Thyroid gland (tissue), 4 donors: ENCODE results near the gene LRRC42.

Experiments
- CTCF ChIP-seq, 6 experiments: fragments of 200-600 bp in 3 of 6; fragments of 450-650 bp in 3 of 6; sonication (generic) in 3 of 6; IDR thresholded peaks; one replicate each; pipeline ENCODE4 v1.5.1; 2016 to 2019; ENCODE audit warnings: antibody characterized with exemption in 6 of 6, mild to moderate bottlenecking in 2 of 6, inconsistent platforms in 1 of 6, moderate library complexity in 1 of 6
- POLR2A ChIP-seq, 2 donors: fragments of 450-650 bp; IDR thresholded peaks; one replicate each; pipeline ENCODE4 v1.6.1; 2017; ENCODE audit warnings: antibody characterized with exemption in 2 of 2, mild to moderate bottlenecking in 2 of 2, moderate library complexity in 1 of 2

DNA sequence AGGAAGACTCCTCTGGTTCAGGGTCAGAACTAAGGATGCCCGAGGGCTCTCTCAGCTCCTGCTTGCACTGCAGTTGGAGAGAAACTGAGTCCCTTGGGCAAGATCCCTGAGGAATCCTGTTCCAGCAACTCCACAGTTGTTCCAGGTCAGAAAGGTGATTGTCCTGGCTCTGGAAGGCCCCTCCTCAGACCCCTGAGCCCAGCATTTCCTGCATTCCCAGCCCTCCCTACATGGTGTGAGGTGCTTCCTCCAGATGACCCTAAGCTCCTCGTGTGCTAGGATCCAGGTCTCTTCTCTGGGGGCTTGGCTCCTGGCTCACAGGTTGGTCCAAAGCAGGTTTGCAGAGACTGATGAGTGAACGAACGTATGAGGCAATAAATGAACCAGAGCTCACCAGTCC, 60.4 kb downstream of the LRRC42 start:
- no peak for TF ChIP-seq CTCF (IDR thresholded peaks at IDR 0.05)
- TF ChIP-seq POLR2A (IDR thresholded peaks at IDR 0.05): no peak
